Pancreas (tissue), 10 donors: ENCODE measurements around the gene GGTLC1. TPM values are rescaled to one million over a fixed set of nuclear protein-coding genes. Genes with fewer than 3 reads are reported as not detected.
A peak's percentile ranks its signal among the peaks of the same experiment; 100 is the strongest.

Source experiments
- ATAC-seq, 4 donors: fragments of 200-7000 bp; cut with Tn5 transposase; one replicate each; pipeline versions ENCODE4 v1.8.0 to v1.9.1; 2020; ENCODE audit warnings: mild to moderate bottlenecking in 4 of 4, moderate library complexity in 4 of 4
- DNase-seq, 6 donors: peaks; one replicate each; pipeline ENCODE4 v3.0.0-alpha.2; 2020
- FAIRE-seq: peaks from 2 replicates; lab custom pipeline; 2012; peaks lifted over from hg19 to GRCh38; lab: Jason Lieb, UNC
- H3K27ac ChIP-seq, 4 donors: fragments of 200-600 bp; sonication (generic); 1 replicate in 3 of 4; 2 replicates in 1 of 4; pipeline versions ENCODE4 v1.5.0 to v1.8.0; 2020
- H3K27me3 ChIP-seq, 4 donors: fragments of 200-600 bp; one replicate each; pipeline ENCODE4 v1.8.0; 2021
- H3K36me3 ChIP-seq, 3 donors: fragments of 200-600 bp; sonication (generic) in 1 of 3; one replicate each; pipeline versions ENCODE4 v1.5.0 to v1.8.0; 2020 to 2021
- H3K4me1 ChIP-seq, 3 donors: fragments of 200-600 bp; one replicate each; pipeline ENCODE4 v1.8.0; 2021
- H3K4me3 ChIP-seq, 4 donors: fragments of 200-600 bp; sonication (generic) in 2 of 4; one replicate each; pipeline versions ENCODE4 v1.5.0 to v1.8.0; 2020 to 2021
- H3K9me3 ChIP-seq, 4 donors: fragments of 200-600 bp; one replicate each; pipeline ENCODE4 v1.8.0; 2021
- CTCF ChIP-seq, 4 donors: fragments of 200-600 bp; sonication (generic) in 3 of 4; IDR thresholded peaks; one replicate each; pipeline versions ENCODE4 v1.5.0 to v1.8.0; 2021; ENCODE audit warnings: antibody characterized with exemption in 4 of 4
- WGBS, 2 donors: extraction: QIAGEN DNeasy Blood & Tissue Kit; methylation state at CpG; one replicate each; pipeline ENCODE4 v1.1.7; 2013; 5-methylcytosine and 5-hydroxymethylcytosine counted together
- intact Hi-C, 3 donors: fragments of 100-400 bp; cut with DNase I; formaldehyde crosslinking; loops; one replicate each; pipeline versions ENCODE4 v1.11.1 to v1.14.2; 2022
- polyA plus RNA-seq, 2 donors: library from polyadenylated mRNA; stranded (reverse); fragments of 200-250 nt; gene quantifications; one replicate each; pipeline ENCODE4 v1.2.3, GENCODE V29; 2013
- total RNA-seq, 6 donors: library from RNA; stranded (reverse); fragmentation: NEBNext Ultra II Directional in 4 of 6; extraction: Animal tissue kit (Norgen Biotek cat#: 25700) in 4 of 6; gene quantifications; one replicate each; pipeline versions ENCODE4 v1.2.1 to v1.2.4, GENCODE V29; 2021 to 2023
- donor health status: healthy with polysubstance abuse.
- donor health status: DM: no; HTN: no; CAD: no; lungs with moderate emphysema.
- donor health status: DM: no; HTN: no; CAD: no.
- donor health status: control.
- donor health status: control.
- donor health status: Bipolar disorder and iron deficiency.
- donor health status: DM: yes; HTN: yes; CAD: no.
- donor health status: DM: no; HTN: no; CAD: no.
- donor health status: DM: no; HTN: no; CAD: no.
- donor health status: DM: yes; HTN: yes; CAD: no.

Gene GGTLC1
- total and polyA plus RNA-seq, 8 donors: 0.19 to 1.0 (median 0.33) TPM; not detected in 3

- Histone ChIP-seq H3K9me3 (no peaks in the 10 kb centered on the region), H3K27ac (no peak overlapping the region), H3K27me3 (no peaks in the 10 kb centered on the region), H3K36me3 (no peaks in the 10 kb centered on the region), H3K4me3 (no peak overlapping the region), H3K4me1 (no peaks in the 10 kb centered on the region)
- intact Hi-C loops: loop anchor here in 2 of 3 donors (5.0 to 10.0 kb wide), 2 partner anchors 57 to 59 kb away; no protein-coding TSS in a partner anchor
- DNase-seq (no peak), FAIRE-seq (no peak), ATAC-seq (no peak)
- 52 to 89% methylated on average over 2 of the region's 2 CpGs for WGBS, 2 donors
- no peak for TF ChIP-seq CTCF (IDR thresholded peaks at IDR 0.05)
These were observed 50.5 kb downstream of the GGTLC1 start for GRCh38 chr20:23938118-23938438.

GRCh38 chr20:23937303-23938117, 51.1 kb downstream of the GGTLC1 start:
- no peak overlapping the region for H3K4me3 ChIP-seq
- DNase-seq (peak in 5 of 6 donors; percentile 41 to 79 (median 58)), FAIRE-seq (no peak), ATAC-seq (peak; percentile 93 to 100 (median 98))
- TF ChIP-seq CTCF (IDR thresholded peaks at IDR 0.05): peak; percentile 69 to 87 (median 76)
- intact Hi-C loops: loop anchor here in 2 of 3 donors (5.0 to 10.0 kb wide), 2 partner anchors 57 to 60 kb away; no protein-coding TSS in a partner anchor
- no peaks in the 10 kb centered on the region for H3K9me3 ChIP-seq
- 0 to 2% methylated on average over 3 of the region's 3 CpGs for WGBS, 2 donors
- H3K4me1 ChIP-seq: no peaks in the 10 kb centered on the region
- H3K36me3 ChIP-seq: no peaks in the 10 kb centered on the region
- no peak overlapping the region for H3K27ac ChIP-seq
- no peaks in the 10 kb centered on the region for H3K27me3 ChIP-seq

Other genes starting within 250 kb of the GGTLC1 start
- not detected for gene CST1, start 237.8 kb downstream of the GGTLC1 start, total RNA-seq
- under 1 TPM; 0.21 to 0.34 TPM for gene CST1, start 237.8 kb downstream of the GGTLC1 start, polyA plus RNA-seq
- 1 to 10 TPM in 1 of 6 donors, under 1 TPM in 1, not detected in 4; 0.28 to 2.7 TPM for gene CST2, start 162.1 kb downstream of the GGTLC1 start, total RNA-seq
- 1 to 10 TPM; 2.3 to 7.5 TPM for gene CST2, start 162.1 kb downstream of the GGTLC1 start, polyA plus RNA-seq
- gene CST5, start 109.0 kb downstream of the GGTLC1 start, total RNA-seq: under 1 TPM in 3 of 6 donors, not detected in 3; 0.23 to 0.63 (median 0.37) TPM
- under 1 TPM; 0.46 to 0.61 TPM for gene CST5, start 109.0 kb downstream of the GGTLC1 start, polyA plus RNA-seq